Prostate gland (tissue), 2 donors: ENCODE data around the gene LIPT2. TPM values are rescaled to one million over a fixed set of nuclear protein-coding genes. Genes with fewer than 3 reads are reported as not detected.

Source experiments
- DNase-seq: peaks from one replicate; pipeline ENCODE4 v3.0.0-alpha.2; 2019; ENCODE audit warnings: low spot score
- H3K27ac ChIP-seq, 2 donors: fragments of 200-600 bp; sonication (generic); 2 replicates each; pipeline ENCODE4 v1.5.1; 2017 to 2019
- H3K27me3 ChIP-seq: fragments of 200-600 bp; sonication (generic); replicated peaks from 2 replicates; pipeline ENCODE4 v1.5.1; 2019; ENCODE audit not compliant: insufficient read depth
- H3K36me3 ChIP-seq, 2 donors: fragments of 200-600 bp; sonication (generic); 1 replicate in 1 of 2; 2 replicates in 1 of 2; pipeline versions ENCODE4 v1.5.1 to v1.8.1; 2017 to 2019
- H3K4me1 ChIP-seq: fragments of 200-600 bp; sonication (generic); replicated peaks from 2 replicates; pipeline ENCODE4 v1.5.1; 2019
- H3K4me3 ChIP-seq, 2 donors: fragments of 200-600 bp; sonication (generic); 2 replicates each; pipeline ENCODE4 v1.5.1; 2017 to 2019
- H3K9me3 ChIP-seq: fragments of 200-600 bp; sonication (generic); 2 replicates; pipeline ENCODE4 v1.5.1; 2017
- POLR2A ChIP-seq: fragments of 450-650 bp; IDR thresholded peaks from one replicate; pipeline ENCODE4 v1.6.1; 2016; ENCODE audit warnings: antibody characterized with exemption, mild to moderate bottlenecking
- POLR2AphosphoS5 ChIP-seq: sonication (generic); formaldehyde crosslinking; IDR thresholded peaks from one replicate; pipeline ENCODE4 v1.6.1; 2017; ENCODE audit warnings: antibody characterized with exemption
- whole genome bisulfite sequencing: methylation state at CpG from one replicate; pipeline ENCODE4 v1.1.5; 2018; 5-methylcytosine and 5-hydroxymethylcytosine counted together
- intact Hi-C: fragments of 100-400 bp; cut with DNase I; formaldehyde crosslinking; loops from one replicate; pipeline ENCODE4 v1.14.2; 2022
- total RNA-seq, 2 donors: library from RNA; depleted of rRNA; stranded (reverse); fragments of >200 nt; gene quantifications; one replicate each; pipeline ENCODE4 v1.1.0, GENCODE V29; 2016
- TF ChIP-seq, protein P1 (sequence below), 4 experiments: fragments of 200-600 bp in 2 of 4; fragments of 450-650 bp in 2 of 4; sonication (generic) in 2 of 4; IDR thresholded peaks; 1 replicate in 3 of 4; 2 replicates in 1 of 4; pipeline ENCODE4 v1.5.1; 2016 to 2019; ENCODE audit warnings: antibody characterized with exemption in 4 of 4, mild to moderate bottlenecking in 2 of 4, moderate library complexity in 2 of 4

Gene LIPT2
- total RNA-seq, 2 donors from 2014 or later, result 17.5 to 25.4 TPM

DNA sequence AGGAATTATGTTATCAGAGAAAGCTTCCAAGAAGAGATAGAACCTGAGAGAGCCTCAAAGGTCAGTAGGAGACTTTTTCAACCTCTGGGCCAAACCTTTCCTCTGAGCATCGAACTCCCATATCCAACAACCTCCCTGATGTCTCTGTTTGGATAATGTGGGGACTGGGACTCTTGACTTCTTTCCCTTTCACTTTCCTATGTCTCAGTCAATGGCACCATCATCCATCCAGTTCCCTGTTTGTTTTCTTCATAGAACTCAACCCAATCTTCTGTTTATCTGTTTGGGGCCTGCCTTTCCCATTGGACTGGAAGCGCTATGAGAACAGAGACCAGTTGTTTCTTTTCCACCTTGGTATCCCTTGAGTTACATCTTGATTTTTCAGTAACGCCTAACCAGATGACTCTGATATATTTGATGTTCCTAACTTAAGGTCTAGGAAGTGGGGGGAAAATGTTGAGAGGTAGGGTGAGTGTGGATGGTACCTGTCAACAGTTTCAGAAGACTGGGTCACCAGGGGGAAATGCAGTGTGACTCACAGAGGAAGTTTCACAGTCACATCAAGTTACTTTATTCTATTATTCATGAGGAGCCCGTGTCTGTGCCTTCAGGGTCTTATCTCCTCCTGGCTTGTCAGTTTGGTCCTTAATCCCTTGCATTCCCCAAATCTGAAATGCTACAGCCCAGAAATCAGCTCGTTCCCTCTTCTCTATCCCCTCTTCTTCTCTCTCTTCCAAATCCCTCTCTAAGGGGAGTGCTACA is 21.7 kb downstream of the LIPT2 start:
- intact Hi-C loops, result no loop called here

DNA sequence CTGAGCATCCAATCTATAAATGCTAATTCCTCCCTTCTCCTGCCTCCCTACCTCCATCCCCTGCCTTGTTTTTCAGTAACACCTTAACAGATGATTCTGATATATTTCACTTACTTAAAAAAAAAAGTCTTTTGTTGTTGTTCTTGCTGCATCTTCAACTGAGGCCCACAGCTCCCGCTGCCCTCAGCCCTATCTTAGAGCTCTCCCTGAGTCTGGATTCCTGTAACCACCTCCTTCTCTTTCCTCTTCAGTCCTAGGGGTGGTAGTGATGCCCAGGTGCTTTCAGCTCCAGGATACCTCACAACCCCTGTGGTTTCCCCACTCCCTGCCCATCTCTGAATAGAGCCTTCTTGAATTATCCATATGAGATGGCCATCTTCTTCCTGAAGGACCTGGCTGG is 22.5 kb downstream of the LIPT2 start:
- no peak for DNase-seq

More for the DNA sequence above, 21.7 kb downstream of the LIPT2 start:
- TF ChIP-seq, protein P1, sequence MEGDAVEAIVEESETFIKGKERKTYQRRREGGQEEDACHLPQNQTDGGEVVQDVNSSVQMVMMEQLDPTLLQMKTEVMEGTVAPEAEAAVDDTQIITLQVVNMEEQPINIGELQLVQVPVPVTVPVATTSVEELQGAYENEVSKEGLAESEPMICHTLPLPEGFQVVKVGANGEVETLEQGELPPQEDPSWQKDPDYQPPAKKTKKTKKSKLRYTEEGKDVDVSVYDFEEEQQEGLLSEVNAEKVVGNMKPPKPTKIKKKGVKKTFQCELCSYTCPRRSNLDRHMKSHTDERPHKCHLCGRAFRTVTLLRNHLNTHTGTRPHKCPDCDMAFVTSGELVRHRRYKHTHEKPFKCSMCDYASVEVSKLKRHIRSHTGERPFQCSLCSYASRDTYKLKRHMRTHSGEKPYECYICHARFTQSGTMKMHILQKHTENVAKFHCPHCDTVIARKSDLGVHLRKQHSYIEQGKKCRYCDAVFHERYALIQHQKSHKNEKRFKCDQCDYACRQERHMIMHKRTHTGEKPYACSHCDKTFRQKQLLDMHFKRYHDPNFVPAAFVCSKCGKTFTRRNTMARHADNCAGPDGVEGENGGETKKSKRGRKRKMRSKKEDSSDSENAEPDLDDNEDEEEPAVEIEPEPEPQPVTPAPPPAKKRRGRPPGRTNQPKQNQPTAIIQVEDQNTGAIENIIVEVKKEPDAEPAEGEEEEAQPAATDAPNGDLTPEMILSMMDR (IDR thresholded peaks at IDR 0.05), result no peak
- TF ChIP-seq POLR2A (no peak), POLR2AphosphoS5 (no peak)
- no peak overlapping the region for H3K27ac ChIP-seq
- whole genome bisulfite sequencing, result 70% methylated on average over 5 of the region's 5 CpGs
- H3K9me3 ChIP-seq, result no peaks in the 10 kb centered on the region
- no peak overlapping the region for H3K4me3 ChIP-seq
- no peaks in the 10 kb centered on the region for H3K36me3 ChIP-seq
- no peak for DNase-seq
- H3K4me1 ChIP-seq, result no peaks in the 10 kb centered on the region
- H3K27me3 ChIP-seq, result no peaks in the 10 kb centered on the region

GRCh38 chr11:74470526-74470925 is 23.0 kb downstream of the LIPT2 start:
- WGBS, result 30% methylated on average over 2 of the region's 2 CpGs
- intact Hi-C loops, result no loop called here
- TF ChIP-seq POLR2A (no peak), POLR2AphosphoS5 (no peak)
- TF ChIP-seq, protein P1 (IDR thresholded peaks at IDR 0.05), result no peak
- Histone ChIP-seq H3K27me3 (no peaks in the 10 kb centered on the region), H3K4me3 (no peak overlapping the region), H3K4me1 (no peaks in the 10 kb centered on the region), H3K27ac (no peak overlapping the region), H3K36me3 (no peaks in the 10 kb centered on the region), H3K9me3 (no peaks in the 10 kb centered on the region)
- no peak for DNase-seq

More for the DNA sequence above, 22.5 kb downstream of the LIPT2 start:
- Histone ChIP-seq H3K27ac (no peak overlapping the region), H3K36me3 (no peaks in the 10 kb centered on the region), H3K4me1 (no peaks in the 10 kb centered on the region), H3K27me3 (no peaks in the 10 kb centered on the region), H3K9me3 (no peaks in the 10 kb centered on the region), H3K4me3 (no peak overlapping the region)
- 97% methylated on average over 1 of the region's 1 CpG for WGBS
- TF ChIP-seq POLR2AphosphoS5, result no peak
- TF ChIP-seq, protein P1 (IDR thresholded peaks at IDR 0.05), result no peak
- TF ChIP-seq POLR2A, result no peak
- intact Hi-C loops, result no loop called here

DNA sequence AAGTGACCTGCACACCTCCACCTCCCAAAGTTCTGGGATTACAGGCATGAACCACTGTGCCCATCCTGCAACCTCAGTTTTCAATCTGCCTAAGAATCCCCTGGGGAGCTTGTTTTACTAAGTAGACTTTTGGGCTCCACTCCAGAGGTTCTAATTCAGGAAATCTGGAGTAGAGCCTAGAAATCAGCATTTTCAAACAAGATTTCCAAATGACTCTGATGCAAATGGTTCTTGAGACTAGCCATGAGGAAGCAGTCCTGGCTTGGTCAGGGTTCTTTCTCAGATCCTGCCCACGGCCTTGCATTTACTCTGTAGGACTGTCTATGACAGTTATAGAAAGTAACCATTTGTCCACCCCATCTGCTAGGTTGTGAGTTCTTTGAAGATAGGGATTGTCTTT is 24.6 kb downstream of the LIPT2 start:
- H3K27me3 ChIP-seq, result no peaks in the 10 kb centered on the region
- no peak overlapping the region for H3K27ac ChIP-seq
- no peak overlapping the region for H3K4me3 ChIP-seq
- no peaks in the 10 kb centered on the region for H3K36me3 ChIP-seq
- intact Hi-C loops, result no loop called here
- 68% methylated on average over 1 of the region's 1 CpG for WGBS
- TF ChIP-seq, protein P1 (IDR thresholded peaks at IDR 0.05), result no peak
- TF ChIP-seq POLR2A (no peak), POLR2AphosphoS5 (no peak)
- no peak for DNase-seq
- H3K4me1 ChIP-seq, result no peaks in the 10 kb centered on the region
- no peaks in the 10 kb centered on the region for H3K9me3 ChIP-seq

GRCh38 chr11:74468521-74468920 is 25.0 kb downstream of the LIPT2 start:
- Histone ChIP-seq H3K27ac (no peak overlapping the region), H3K4me3 (no peak overlapping the region), H3K27me3 (no peaks in the 10 kb centered on the region), H3K36me3 (no peaks in the 10 kb centered on the region), H3K4me1 (no peaks in the 10 kb centered on the region), H3K9me3 (no peaks in the 10 kb centered on the region)
- TF ChIP-seq, protein P1 (IDR thresholded peaks at IDR 0.05), result no peak
- TF ChIP-seq POLR2A, result no peak
- intact Hi-C loops, result no loop called here
- no peak for DNase-seq
